HG02759 (cell line): ENCODE results near the gene SCGB3A1.

Experiments
- ATAC-seq: cut with Tn5 transposase; IDR thresholded peaks from one replicate; pipeline ENCODE4 v1.9.1; 2021; ENCODE audit warnings: mild to moderate bottlenecking, moderate library complexity; ENCODE audit not compliant: unreplicated experiment

The SCGB3A1 gene

GRCh38 chr5:180592176-180592575 is 877 bp upstream of the SCGB3A1 start:
- no peak for ATAC-seq

GRCh38 chr5:180590543-180591310 is 572 bp downstream of the SCGB3A1 start:
- ATAC-seq = no peak

- ATAC-seq = no peak
Measured at GRCh38 chr5:180589771-180590542, 1.3 kb downstream of the SCGB3A1 start.

- no peak for ATAC-seq
Measured at GRCh38 chr5:180586870-180587269, 4.4 kb downstream of the SCGB3A1 start.

GRCh38 chr5:180586204-180586603 is 5.1 kb downstream of the SCGB3A1 start:
- no peak for ATAC-seq

GRCh38 chr5:180583738-180584137 is 7.6 kb downstream of the SCGB3A1 start:
- ATAC-seq = no peak

GRCh38 chr5:180580681-180581080 is 10.6 kb downstream of the SCGB3A1 start:
- no peak for ATAC-seq

- ATAC-seq = no peak
Measured at GRCh38 chr5:180575571-180575970, 15.7 kb downstream of the SCGB3A1 start.

- no peak for ATAC-seq
Measured at GRCh38 chr5:180568914-180569313, 22.4 kb downstream of the SCGB3A1 start.

- ATAC-seq = no peak
Measured at GRCh38 chr5:180563994-180564393, 27.3 kb downstream of the SCGB3A1 start.

- no peak for ATAC-seq
Measured at GRCh38 chr5:180558232-180558631, 33.1 kb downstream of the SCGB3A1 start.

- no peak for ATAC-seq
Measured at GRCh38 chr5:180557217-180557809, 34.0 kb downstream of the SCGB3A1 start.

GRCh38 chr5:180555168-180555921 is 36.0 kb downstream of the SCGB3A1 start:
- no peak for ATAC-seq

- no peak for ATAC-seq
Measured at GRCh38 chr5:180553530-180553929, 37.8 kb downstream of the SCGB3A1 start.

GRCh38 chr5:180548563-180548962 is 42.7 kb downstream of the SCGB3A1 start:
- ATAC-seq = no peak

- no peak for ATAC-seq
Measured at GRCh38 chr5:180545248-180545647, 46.1 kb downstream of the SCGB3A1 start.

- no peak for ATAC-seq
Measured at GRCh38 chr5:180541710-180542109, 49.6 kb downstream of the SCGB3A1 start.
